Right atrium auricular region (tissue), 2 donors: Measurements from ENCODE around the gene PRRX2. TPM values are rescaled to one million over a fixed set of nuclear protein-coding genes. Genes with fewer than 3 reads are reported as not detected.

ENCODE experiments used
- DNase-seq: peaks from one replicate; pipeline ENCODE4 v3.0.0-alpha.2; 2019; ENCODE audit warnings: low spot score
- H3K27ac ChIP-seq, 2 donors: fragments of 200-600 bp; sonication (generic); 1 replicate in 1 of 2; 2 replicates in 1 of 2; pipeline ENCODE4 v1.5.1; 2016 to 2019
- H3K27me3 ChIP-seq, 2 donors: fragments of 200-600 bp; sonication (generic); one replicate each; pipeline versions ENCODE4 v1.5.1 to v1.6.0; 2017 to 2019
- H3K36me3 ChIP-seq: fragments of 200-600 bp; sonication (generic); one replicate; pipeline ENCODE4 v1.5.1; 2016
- H3K4me1 ChIP-seq, 2 donors: fragments of 200-600 bp; sonication (generic); one replicate each; pipeline versions ENCODE4 v1.5.1 to v1.6.0; 2017 to 2019
- H3K4me3 ChIP-seq, 2 donors: fragments of 200-600 bp; sonication (generic); 1 replicate in 1 of 2; 2 replicates in 1 of 2; pipeline ENCODE4 v1.5.1; 2017 to 2019; ENCODE audit warnings: mild to moderate bottlenecking in 1 of 2, moderate library complexity in 1 of 2
- H3K9me3 ChIP-seq, 2 donors: fragments of 200-600 bp; sonication (generic); one replicate each; pipeline ENCODE4 v1.5.1; 2019
- total RNA-seq, 2 donors: library from RNA; depleted of rRNA; stranded (reverse); fragments of >200 nt; gene quantifications; one replicate each; pipeline ENCODE4 v1.1.0, GENCODE V29; 2016
- TF ChIP-seq, protein P1 (sequence below), 2 donors: fragments of 200-600 bp; sonication (generic); IDR thresholded peaks; one replicate each; pipeline ENCODE4 v1.5.1; 2019; ENCODE audit warnings: antibody characterized with exemption in 2 of 2

Gene PRRX2
- total RNA-seq, 2 donors from 2014 or later = 1.1 to 6.9 TPM

DNA sequence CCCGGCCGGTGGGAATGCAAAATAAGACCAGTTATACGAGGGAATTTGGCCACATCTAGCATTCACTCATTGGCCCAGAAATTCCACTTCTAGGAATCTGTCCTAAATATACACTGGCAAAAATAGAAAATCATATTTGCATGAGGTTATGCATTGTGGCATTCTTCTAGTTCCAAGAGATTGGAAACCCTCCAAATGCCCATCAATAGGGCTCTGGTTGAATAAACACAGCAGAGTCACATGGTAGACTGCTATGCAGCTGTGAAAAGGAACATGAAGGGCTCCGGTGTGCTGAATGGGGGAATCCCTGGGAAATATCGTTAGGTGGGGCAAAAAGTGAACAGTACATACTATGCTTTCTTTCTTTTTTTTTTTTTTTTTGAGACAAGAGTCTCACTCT lies 50.6 kb downstream of the PRRX2 start:
- DNase-seq = no peak
- Histone ChIP-seq H3K36me3 (no peaks in the 10 kb centered on the region), H3K27me3 (no peaks in the 10 kb centered on the region), H3K4me1 (peaks cover 0 to 12% of the 10 kb centered on the region in 2 donors), H3K27ac (no peak overlapping the region), H3K9me3 (no peaks in the 10 kb centered on the region), H3K4me3 (no peak overlapping the region)
- TF ChIP-seq, protein P1, sequence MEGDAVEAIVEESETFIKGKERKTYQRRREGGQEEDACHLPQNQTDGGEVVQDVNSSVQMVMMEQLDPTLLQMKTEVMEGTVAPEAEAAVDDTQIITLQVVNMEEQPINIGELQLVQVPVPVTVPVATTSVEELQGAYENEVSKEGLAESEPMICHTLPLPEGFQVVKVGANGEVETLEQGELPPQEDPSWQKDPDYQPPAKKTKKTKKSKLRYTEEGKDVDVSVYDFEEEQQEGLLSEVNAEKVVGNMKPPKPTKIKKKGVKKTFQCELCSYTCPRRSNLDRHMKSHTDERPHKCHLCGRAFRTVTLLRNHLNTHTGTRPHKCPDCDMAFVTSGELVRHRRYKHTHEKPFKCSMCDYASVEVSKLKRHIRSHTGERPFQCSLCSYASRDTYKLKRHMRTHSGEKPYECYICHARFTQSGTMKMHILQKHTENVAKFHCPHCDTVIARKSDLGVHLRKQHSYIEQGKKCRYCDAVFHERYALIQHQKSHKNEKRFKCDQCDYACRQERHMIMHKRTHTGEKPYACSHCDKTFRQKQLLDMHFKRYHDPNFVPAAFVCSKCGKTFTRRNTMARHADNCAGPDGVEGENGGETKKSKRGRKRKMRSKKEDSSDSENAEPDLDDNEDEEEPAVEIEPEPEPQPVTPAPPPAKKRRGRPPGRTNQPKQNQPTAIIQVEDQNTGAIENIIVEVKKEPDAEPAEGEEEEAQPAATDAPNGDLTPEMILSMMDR (IDR thresholded peaks at IDR 0.05) = no peak

DNA sequence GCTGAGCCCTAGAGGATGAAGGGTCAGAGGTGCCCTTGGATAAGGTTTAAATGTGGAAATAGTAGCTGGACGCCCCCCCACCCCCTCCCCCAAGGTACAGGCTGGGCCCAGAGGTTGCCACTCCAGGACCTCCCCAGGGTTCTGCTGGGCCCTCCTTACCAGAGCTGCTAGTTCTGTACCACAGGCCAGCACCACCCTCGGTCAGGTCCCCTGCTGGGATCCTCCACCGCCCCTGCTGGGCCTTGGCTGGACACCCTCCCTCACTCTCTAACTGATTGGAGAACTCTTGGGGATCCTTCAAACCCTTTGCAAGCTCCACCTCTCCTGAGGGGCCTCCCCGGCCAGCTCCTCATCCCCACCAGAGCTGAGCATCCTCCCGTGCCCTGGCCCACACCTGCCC lies 52.5 kb downstream of the PRRX2 start:
- Histone ChIP-seq H3K4me1 (no peaks in the 10 kb centered on the region), H3K4me3 (no peak overlapping the region), H3K27ac (no peak overlapping the region), H3K36me3 (no peaks in the 10 kb centered on the region), H3K9me3 (no peaks in the 10 kb centered on the region), H3K27me3 (no peaks in the 10 kb centered on the region)
- no peak for DNase-seq
- TF ChIP-seq, protein P1 (IDR thresholded peaks at IDR 0.05) = no peak

- H3K36me3 ChIP-seq = no peaks in the 10 kb centered on the region
- TF ChIP-seq, protein P1 (IDR thresholded peaks at IDR 0.05) = no peak
- no peak overlapping the region for H3K27ac ChIP-seq
- no peak for DNase-seq
- H3K27me3 ChIP-seq = no peaks in the 10 kb centered on the region
- no peak overlapping the region for H3K4me3 ChIP-seq
- H3K9me3 ChIP-seq = no peaks in the 10 kb centered on the region
- H3K4me1 ChIP-seq = no peaks in the 10 kb centered on the region
These were observed 53.2 kb downstream of the PRRX2 start for GRCh38 chr9:129718647-129719046.

GRCh38 chr9:129719135-129719534 lies 53.7 kb downstream of the PRRX2 start:
- Histone ChIP-seq H3K27ac (no peak overlapping the region), H3K36me3 (no peaks in the 10 kb centered on the region), H3K9me3 (no peaks in the 10 kb centered on the region), H3K27me3 (no peaks in the 10 kb centered on the region), H3K4me3 (no peak overlapping the region), H3K4me1 (no peaks in the 10 kb centered on the region)
- TF ChIP-seq, protein P1 (IDR thresholded peaks at IDR 0.05) = no peak
- no peak for DNase-seq

- Histone ChIP-seq H3K4me1 (no peaks in the 10 kb centered on the region), H3K27me3 (no peaks in the 10 kb centered on the region), H3K4me3 (no peak overlapping the region), H3K9me3 (no peaks in the 10 kb centered on the region), H3K36me3 (no peaks in the 10 kb centered on the region), H3K27ac (no peak overlapping the region)
- TF ChIP-seq, protein P1 (IDR thresholded peaks at IDR 0.05) = no peak
- DNase-seq = no peak
These were observed 54.9 kb downstream of the PRRX2 start for GRCh38 chr9:129720181-129720864.
